GM21717 (cell line): ENCODE data around the gene MACROD2.

Experiments
- ATAC-seq: cut with Tn5 transposase; IDR thresholded peaks from one replicate; pipeline ENCODE4 v1.9.1; 2021; ENCODE audit warnings: mild to moderate bottlenecking, moderate library complexity; ENCODE audit not compliant: unreplicated experiment

MACROD2 gene

DNA sequence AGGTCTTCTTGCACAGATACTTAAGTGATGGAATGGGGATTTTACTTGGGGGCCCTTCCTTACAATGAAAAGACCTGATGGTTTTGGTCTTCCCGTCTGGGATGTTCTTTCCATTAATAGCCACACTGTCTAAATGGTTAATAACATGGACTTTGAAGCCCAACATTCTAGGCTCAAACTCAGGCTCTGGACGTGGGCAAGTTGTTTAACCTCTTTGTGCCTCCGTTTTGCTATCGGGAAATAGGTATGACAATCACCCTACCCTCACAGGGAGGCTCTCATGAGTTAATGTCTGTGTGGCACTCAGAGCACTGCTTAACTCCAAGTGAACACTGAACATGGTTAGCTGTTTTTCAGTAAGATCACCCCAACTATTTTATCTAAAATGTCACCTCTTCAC is 702.8 kb downstream of the MACROD2 start:
- ATAC-seq = no peak

DNA sequence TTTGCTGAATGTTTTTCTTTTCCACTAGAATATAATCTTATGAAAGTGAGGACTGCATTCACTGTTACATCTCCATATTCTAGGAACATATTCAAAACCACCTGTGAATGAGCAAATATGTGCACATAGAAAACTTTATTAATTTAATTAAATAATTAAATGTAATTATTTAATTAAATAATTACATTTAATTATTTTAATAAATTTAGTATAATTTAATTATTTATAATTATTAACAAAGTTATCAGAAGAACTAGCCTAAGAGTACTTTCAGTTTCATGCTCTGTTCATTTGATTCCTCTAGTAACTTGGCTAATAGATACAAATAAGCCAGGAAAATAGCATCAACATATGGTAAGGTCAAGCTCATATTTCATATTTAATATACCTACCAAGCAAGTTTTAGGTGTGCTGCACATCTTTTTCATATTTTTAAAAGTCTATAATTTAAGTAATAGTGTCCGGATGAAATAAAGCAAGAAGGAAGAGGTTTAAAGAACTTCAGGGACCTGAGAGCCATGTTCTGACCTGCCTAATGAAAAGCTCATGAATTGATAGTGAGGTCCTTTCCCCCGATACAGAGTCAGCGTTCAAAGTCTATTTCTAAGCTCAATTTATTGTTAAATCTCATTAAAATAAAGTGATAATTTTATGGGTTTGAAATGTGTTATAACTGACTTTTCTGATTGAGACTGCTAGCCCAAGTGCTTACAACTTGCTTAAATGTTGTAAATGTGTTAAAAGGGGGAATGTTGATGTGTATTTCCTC is 703.5 kb downstream of the MACROD2 start:
- no peak for ATAC-seq

DNA sequence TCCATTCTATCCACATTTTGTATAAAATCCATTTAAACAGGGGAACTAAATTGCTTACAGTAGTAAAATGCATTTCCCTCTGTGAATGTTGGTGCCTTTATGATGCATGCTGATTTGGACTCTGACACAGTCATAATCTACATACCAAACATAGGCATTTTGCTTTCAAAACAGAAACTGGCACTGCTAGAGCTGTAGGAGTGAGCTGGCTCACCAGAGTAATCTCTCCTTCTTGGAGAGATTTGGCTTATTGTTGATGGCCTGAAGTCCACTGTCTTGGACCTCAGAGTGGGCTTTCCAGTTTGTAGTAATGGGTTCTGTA is 705.3 kb downstream of the MACROD2 start:
- no peak for ATAC-seq

DNA sequence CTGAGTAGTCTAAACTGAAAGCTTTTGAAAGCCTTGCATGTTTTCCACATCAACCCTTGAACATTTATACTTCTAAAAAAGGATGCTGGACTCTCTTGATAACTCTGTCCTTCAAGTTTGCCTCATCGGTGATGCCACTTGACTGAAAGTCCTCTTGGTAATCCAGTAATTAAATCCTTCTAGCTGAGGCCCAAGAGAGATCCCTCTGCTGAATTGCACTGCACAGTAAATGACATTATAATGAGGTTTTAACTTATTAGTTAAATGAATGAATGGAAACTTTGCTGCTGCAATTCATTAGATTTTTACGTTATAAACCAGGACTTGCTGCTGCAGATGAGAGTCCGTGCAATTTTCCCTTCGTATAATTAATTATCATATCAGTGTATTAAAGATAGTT is 706.0 kb downstream of the MACROD2 start:
- no peak for ATAC-seq

DNA sequence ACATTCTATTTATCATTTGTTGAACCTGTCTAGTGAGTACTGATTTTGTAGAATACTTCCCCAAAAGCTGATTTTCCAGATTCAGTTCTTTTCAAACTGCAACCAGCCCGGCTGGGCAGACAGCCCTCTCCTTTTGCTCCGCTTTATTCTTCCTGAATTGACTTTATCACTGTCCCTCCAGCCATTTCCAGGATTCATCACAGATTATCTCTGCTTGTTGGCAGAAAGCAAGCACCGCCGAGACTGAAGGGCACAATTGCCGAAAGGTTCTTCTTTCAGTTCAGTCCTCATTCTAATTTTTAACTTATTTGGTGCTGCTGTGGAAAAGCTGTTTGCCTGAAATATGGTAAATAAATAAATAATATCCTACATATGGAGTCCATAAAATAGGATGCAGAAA is 711.2 kb downstream of the MACROD2 start:
- no peak for ATAC-seq

DNA sequence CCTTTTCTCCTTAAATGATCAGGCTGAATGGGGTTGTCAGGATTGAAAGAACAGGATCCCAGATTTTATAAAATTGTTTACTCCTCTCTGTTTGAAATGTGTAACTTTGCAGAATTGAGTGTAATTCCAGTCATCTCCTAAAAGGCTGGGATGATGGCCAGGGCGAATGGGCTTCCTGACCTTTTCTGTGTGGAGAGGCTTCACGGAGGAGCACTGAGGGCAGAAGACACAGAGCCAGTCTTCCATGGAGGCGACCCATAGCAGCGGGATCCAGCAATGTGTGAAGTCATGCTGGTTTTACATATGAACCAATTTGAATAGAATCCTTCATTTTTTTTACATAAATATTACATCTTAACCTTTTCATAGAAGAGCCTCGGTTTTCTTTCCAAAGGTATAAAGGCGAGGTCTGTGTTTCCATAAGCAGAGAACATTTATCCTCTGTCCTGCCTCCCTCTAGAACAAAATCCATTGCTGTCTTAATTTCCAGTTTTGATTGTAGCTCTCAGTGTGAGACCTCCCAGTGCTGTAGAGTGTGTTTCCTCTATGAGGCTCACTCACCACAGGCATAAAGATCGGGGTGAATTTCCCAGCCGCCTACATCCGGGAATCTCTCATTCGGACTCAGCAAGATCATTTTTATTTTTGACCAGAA is 711.8 kb downstream of the MACROD2 start:
- no peak for ATAC-seq

DNA sequence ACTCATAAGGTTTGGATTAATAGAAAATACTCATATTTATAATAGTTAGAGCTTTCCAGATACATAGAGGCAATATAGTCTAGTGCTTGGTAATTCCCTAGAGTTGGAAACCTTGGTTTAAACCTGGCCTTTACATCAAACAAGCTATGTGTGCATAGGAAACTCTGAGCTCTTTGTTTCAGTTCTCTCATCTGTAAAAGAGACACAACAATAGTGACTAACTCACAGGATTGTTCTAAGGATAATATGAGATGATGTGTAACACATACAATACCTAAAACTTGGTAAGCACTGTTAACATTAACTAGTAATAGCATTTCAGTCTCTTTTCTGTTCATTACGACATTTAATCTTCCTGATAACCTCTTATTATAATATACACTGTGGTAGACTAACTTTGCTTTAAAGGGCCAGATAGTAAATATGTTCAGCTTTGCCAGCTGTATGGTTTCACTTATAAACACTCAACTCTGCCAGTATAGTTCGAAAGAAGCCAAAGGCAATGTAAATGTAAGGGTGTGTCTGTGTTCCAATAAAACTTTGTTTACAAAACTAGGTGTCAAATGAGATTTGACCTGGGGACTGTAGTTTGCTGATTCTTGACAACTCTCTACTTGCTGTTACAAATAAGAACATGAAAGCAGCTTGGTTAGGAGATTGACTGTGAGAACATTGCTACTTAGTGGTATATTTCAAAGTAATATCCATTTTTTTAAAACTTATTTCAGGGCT is 712.7 kb downstream of the MACROD2 start:
- ATAC-seq = no peak

DNA sequence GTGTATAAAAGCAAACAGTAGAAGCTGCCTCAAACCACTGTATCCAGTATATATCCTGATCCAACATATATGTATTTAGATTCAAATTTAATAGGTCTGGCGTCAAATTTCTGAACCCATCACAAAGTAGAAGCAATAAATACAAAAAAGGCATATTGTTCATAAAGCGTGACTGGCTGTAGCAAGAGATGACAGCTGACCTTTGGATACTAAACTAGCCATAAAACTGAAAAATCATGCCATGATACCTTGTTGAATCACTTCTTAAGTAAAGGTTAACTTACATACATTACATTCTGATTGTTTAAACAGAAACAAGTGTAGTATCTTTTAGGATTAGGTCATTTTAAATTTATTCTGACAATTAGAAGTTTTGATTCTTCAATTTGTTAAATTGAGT is 714.1 kb downstream of the MACROD2 start:
- ATAC-seq = no peak

DNA sequence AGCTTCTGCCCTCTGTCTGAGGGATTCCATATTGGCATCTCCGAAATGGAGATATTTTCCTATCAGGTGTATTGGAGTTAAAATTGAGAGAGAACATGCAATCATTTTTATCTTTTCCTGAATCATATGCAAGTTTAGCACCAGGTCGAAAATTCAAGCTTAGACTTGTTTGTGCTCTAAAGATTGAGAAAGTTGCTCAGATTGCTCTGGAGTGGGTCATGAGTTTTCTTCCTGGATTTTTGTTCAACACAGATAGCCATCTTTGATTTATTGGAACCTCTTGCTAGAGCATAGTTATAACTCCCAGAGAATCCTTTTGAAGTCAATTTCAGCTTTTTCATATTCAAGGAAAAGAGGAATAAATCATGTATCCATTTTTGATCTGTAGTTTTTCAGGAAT is 715.6 kb downstream of the MACROD2 start:
- no peak for ATAC-seq

DNA sequence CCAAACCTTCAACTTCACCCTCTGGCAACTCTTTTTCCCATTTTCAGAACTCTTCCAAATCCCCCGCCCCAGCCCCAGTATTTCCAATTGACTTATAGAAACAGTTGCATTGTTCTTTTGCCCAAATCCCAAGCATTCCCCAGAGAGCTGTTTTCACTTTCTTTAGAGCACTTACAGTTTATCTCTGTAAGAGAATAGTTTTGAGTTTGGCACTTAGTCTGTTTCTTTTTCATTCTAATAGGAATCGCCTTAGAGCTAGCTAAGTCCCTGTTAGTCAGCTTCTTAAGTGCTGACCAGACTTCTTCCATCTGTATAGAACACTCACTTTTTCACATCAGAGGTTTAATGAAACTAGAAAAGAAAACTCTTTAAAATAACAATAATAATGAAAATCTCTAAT is 716.3 kb downstream of the MACROD2 start:
- no peak for ATAC-seq

DNA sequence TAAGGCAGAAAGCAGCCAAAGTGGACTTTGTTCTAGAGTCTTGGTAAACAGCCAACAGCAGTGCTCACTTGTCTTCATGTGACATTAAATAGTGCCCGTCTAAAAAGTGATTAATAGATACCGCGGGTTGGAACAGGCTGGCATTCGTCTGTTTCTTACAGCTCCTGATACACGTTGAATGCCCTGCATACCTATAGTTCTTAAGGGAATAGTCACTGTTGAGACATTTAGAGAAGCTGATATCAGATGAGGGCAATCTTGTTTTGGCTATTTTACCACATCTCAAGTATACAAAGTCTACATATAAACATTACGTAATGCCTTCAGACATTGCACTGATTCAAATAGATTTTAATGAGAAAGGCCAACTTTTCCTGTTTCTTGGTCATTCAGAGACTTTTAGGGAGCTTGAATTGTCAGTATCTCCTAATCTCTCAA is 717.0 kb downstream of the MACROD2 start:
- no peak for ATAC-seq

DNA sequence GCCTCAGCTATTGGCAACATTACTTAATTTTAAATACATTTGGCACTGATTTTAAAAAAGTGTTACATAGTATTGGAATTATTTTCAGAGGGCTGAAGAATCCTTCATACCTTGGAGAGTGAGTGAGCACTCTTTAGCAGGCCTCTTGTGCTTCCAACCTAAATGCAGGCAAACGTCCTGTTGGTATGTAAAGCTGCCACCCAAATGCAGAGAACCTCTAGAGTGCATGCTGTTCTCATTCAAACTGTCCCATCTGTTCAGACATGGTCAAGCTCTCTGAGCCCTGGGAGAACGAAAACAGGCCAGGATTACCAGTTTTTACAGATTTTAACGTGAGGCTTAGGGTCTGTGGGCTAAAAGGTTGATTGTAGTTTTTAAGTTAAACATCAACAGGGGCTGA is 720.1 kb downstream of the MACROD2 start:
- ATAC-seq = no peak

DNA sequence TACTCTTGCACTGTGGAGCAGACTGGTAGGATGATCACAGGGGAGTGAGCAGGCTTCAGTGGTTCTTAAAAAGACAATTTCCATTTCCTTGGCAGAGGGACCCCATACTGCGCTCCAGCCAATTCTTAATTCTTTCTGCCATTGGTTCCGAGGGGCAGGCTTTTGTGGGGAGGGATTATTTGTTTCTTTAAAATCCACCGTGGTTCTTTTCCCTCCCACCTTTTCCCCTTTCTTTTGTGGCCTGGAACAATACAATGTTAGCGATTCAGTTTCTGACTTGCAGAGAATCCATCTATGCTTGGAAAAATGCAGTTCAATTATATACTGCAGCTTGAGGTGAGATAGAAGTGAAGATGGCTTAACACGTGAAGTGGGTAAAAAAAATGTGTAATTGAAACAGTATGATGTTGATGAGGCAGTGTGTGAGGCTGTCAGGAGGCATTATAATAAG is 721.1 kb downstream of the MACROD2 start:
- no peak for ATAC-seq

DNA sequence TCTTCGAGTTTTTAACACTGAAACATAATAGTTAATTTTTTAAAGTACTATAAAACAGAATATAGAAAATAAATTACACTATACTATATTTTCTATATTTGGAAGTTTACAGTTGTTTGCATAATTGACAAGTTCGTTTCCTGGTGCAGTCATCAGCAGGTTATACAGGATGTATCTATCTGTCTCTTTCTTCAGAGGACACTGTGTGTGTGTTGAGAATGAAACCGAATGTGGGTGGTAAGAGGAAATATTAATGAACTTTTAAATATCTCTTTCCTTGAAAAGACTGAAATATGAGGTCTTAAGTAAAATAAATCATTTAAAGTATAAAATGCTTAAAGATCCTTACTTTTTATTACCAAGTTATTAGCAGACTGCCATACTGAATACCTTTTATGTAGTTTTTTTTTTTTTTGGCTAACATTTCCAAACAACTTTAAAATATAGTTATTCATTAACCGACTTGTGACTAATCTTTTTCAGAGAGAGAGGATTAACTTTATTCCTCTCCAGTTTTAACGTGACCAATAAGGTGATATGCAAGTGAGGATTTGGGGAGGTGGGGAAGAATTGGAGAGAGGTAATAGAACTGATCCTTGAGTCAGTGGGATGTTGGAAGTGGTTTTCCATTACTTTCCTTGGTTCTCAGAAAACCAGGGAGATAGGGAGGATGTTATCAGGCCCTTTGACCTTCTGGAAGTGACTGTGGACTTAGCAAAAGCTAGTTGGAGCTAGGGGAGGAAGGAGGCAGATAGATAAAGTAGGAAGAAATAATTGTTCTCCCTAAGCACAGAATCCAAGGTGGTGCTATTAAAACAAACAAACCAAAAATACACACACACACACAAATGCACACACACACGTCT is 722.1 kb downstream of the MACROD2 start:
- ATAC-seq = peak; percentile 58

DNA sequence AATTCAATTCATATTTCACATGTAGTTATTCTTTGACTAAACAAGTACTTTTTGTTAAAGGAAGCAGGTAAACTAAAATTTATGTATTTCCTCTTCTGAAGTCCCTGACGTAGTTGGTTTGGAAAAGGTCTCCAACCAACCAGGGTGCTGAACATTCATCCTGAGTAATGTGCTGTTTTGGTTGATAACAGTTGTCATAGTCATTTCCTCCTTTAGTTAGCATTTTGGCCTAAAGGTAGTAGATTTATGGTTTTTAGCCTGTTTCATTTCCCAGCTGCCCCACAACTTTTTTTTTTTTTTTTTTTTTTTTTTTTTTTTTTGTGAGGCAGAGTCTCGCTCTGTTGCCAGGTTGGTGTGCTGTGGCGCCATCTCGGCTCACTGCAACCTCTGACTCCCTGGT is 724.9 kb downstream of the MACROD2 start:
- ATAC-seq = no peak

DNA sequence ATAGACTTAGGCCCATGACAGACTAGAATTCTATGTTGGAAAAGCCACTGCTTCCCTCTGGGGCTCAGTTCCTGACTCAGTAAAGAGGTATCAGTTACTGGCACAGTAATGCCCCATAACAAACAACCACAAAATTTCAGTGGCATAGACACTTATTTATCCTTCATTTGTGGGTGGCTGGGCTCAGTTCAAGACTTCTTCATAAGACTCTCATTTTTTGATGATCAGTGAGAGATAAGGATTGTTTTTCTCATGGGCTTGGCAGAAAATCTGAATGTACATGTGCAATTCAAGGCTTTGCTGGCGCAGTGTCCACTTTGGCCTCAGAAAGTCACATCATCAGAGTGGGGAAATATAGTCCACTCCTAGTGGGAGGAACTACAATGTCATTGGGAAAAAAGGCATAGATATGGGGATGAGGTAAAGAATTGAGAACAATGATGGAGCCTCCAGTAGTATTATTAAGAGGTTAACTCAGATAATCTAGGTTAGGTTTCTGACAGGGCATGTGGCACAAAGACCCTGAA is 726.7 kb downstream of the MACROD2 start:
- no peak for ATAC-seq

DNA sequence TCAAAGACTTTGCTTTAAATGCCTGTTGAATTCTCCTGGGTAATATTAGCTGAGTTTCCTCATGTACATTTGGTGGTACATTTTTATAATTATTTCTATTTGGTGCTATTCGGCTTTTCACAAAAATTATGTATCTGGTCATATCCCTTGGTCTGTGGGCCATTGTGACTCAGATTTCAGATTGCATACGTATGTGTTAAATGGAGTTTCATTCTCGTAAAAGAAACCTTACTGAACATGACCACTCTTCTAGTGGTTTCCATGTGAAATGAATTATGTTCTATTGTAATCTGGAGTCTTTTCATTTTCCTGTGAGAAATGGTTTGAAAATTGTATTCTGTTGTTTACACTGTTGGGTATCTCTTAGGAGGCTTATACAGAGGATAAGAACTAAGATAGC is 728.3 kb downstream of the MACROD2 start:
- ATAC-seq = no peak

DNA sequence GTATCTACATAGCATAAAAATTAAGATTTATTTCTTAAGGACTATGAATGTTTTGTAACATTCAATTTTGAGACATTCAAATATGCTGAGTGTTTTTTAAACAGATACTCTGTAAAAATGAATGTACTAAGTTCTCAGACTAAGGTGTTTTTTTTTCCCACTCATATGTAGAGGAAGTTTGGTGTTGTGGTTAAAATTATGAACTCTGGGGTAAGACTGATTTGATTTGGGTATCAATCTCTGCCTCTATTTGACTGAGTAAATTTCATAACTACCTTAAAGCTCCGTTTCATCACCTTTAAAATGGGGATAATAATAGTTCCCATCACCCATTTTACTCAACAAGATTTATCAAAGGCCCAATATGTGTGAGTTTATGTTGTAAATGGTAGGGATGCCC is 728.7 kb downstream of the MACROD2 start:
- no peak for ATAC-seq

DNA sequence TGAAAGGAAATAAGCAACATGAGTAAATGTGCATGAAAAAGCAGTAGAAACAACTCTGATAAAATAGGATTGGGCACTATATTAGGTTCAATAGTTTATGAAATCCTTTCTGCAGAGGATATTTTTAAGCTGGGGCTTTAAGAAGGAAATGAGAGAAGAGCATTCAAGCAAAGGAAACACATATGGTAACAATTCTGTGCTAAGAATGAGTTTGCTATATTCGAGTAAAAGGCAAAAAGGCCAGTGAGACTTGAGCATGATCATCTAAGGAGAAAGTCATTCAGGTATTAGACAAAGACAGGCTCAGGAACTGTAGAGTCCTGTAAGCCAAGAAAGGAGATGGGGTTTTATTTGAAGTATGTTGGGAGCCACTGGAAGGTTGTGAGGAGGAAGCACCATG is 729.2 kb downstream of the MACROD2 start:
- no peak for ATAC-seq

DNA sequence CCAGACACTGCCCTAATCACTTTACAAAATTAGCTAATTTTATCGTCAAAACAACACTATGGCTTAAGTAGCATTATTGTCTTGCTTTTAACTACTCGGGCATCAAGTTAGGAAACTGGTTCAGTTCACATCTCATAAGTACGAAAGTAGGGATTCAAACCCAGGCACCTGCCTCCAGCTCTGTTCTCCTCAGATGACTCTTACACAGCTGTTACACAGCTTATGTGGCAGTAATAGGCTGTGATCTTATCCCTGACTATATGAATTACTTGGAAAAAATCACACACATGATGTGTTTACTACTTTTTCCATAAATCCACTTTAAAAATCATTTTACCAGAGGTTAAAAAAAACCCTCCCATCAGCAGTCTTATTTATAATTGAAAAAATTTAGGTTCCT is 731.3 kb downstream of the MACROD2 start:
- ATAC-seq = no peak
